ENCODE measurements around the gene CPA4. TPM values are rescaled to one million over a fixed set of nuclear protein-coding genes. Genes with fewer than 3 reads are reported as not detected.
A peak's percentile ranks its signal among the peaks of the same experiment; 100 is the strongest.

CPA4 gene
- polyA plus RNA-seq, 4 donors: 0.11 to 0.44 (median 0.22) TPM

- no peak for DNase-seq (ENCODE audit: low read depth in 4 of 4, low spot score in 3 of 4)
Measured at GRCh38 chr7:130342701-130343380, 49.9 kb downstream of the CPA4 start.

GRCh38 chr7:130344271-130344866 lies 51.4 kb downstream of the CPA4 start, which contains the start of gene CPA5:
CPA5 (plus strand) TSS chr7:130344816; CDS start chr7:130346486, 1,670 bp downstream.
- DNase-seq (ENCODE audit: low read depth in 4 of 4, low spot score in 3 of 4): no peak

GRCh38 chr7:130345136-130345535 lies 52.2 kb downstream of the CPA4 start:
- DNase-seq (ENCODE audit: low read depth in 4 of 4, low spot score in 3 of 4): no peak

- DNase-seq (ENCODE audit: low read depth in 4 of 4, low spot score in 3 of 4): no peak
Measured at GRCh38 chr7:130345725-130346124, 52.8 kb downstream of the CPA4 start.

- DNase-seq (ENCODE audit: low read depth in 4 of 4, low spot score in 3 of 4): no peak
Measured at GRCh38 chr7:130346177-130346905, 53.4 kb downstream of the CPA4 start.

GRCh38 chr7:130346941-130347340 lies 54.0 kb downstream of the CPA4 start:
- no peak for DNase-seq (ENCODE audit: low read depth in 4 of 4, low spot score in 3 of 4)

GRCh38 chr7:130349911-130350782 lies 57.2 kb downstream of the CPA4 start:
- DNase-seq (ENCODE audit: low read depth in 4 of 4, low spot score in 3 of 4): no peak

GRCh38 chr7:130350945-130351790 lies 58.2 kb downstream of the CPA4 start:
- DNase-seq (ENCODE audit: low read depth in 4 of 4, low spot score in 3 of 4): no peak

GRCh38 chr7:130351791-130352090 lies 58.8 kb downstream of the CPA4 start:
- DNase-seq (ENCODE audit: low read depth in 4 of 4, low spot score in 3 of 4): no peak

- DNase-seq (ENCODE audit: low read depth in 4 of 4, low spot score in 3 of 4): no peak
Measured at GRCh38 chr7:130352194-130353074, 59.5 kb downstream of the CPA4 start.

GRCh38 chr7:130353196-130353595 lies 60.2 kb downstream of the CPA4 start:
- no peak for DNase-seq (ENCODE audit: low read depth in 4 of 4, low spot score in 3 of 4)

- peak; percentile 73 to 84 (median 81) for DNase-seq (ENCODE audit: low read depth in 4 of 4, low spot score in 3 of 4)
Measured at GRCh38 chr7:130356121-130356875, 63.3 kb downstream of the CPA4 start.

- DNase-seq (ENCODE audit: low read depth in 4 of 4, low spot score in 3 of 4): no peak
Measured at GRCh38 chr7:130356876-130357611, 64.1 kb downstream of the CPA4 start.

- no peak for DNase-seq (ENCODE audit: low read depth in 4 of 4, low spot score in 3 of 4)
Measured at GRCh38 chr7:130358471-130358870, 65.5 kb downstream of the CPA4 start.

GRCh38 chr7:130359276-130359857 lies 66.4 kb downstream of the CPA4 start:
- no peak for DNase-seq (ENCODE audit: low read depth in 4 of 4, low spot score in 3 of 4)

GRCh38 chr7:130360518-130360917 lies 67.6 kb downstream of the CPA4 start:
- no peak for DNase-seq (ENCODE audit: low read depth in 4 of 4, low spot score in 3 of 4)

GRCh38 chr7:130361681-130362080 lies 68.7 kb downstream of the CPA4 start:
- no peak for DNase-seq (ENCODE audit: low read depth in 4 of 4, low spot score in 3 of 4)
